Thyroid gland (tissue), 4 donors: ENCODE results near the gene TRPT1. TPM values are rescaled to one million over a fixed set of nuclear protein-coding genes. Genes with fewer than 3 reads are reported as not detected.

ENCODE experiments used
- DNase-seq, 2 donors: peaks; one replicate each; pipeline ENCODE4 v3.0.0-alpha.2; 2019
- H3K27ac ChIP-seq, 3 donors: fragments of 200-600 bp; sonication (generic); 1 replicate in 2 of 3; 2 replicates in 1 of 3; pipeline ENCODE4 v1.5.1; 2016 to 2019; ENCODE audit warnings: mild to moderate bottlenecking in 1 of 3, moderate library complexity in 1 of 3
- H3K27me3 ChIP-seq: fragments of 200-600 bp; sonication (generic); one replicate; pipeline ENCODE4 v1.5.1; 2019
- H3K36me3 ChIP-seq, 2 donors: fragments of 200-600 bp; sonication (generic); one replicate each; pipeline ENCODE4 v1.5.1; 2016 to 2019
- H3K4me1 ChIP-seq, 2 donors: fragments of 200-600 bp; sonication (generic); one replicate each; pipeline ENCODE4 v1.5.1; 2017 to 2019
- H3K4me3 ChIP-seq, 3 donors: fragments of 200-600 bp; sonication (generic); replicated peaks in 1 of 3; 1 replicate in 2 of 3; 2 replicates in 1 of 3; pipeline ENCODE4 v1.5.1; 2016; ENCODE audit warnings: mild to moderate bottlenecking in 1 of 3
- H3K9me3 ChIP-seq: fragments of 200-600 bp; sonication (generic); one replicate; pipeline ENCODE4 v1.5.1; 2017
- POLR2A ChIP-seq, 2 donors: fragments of 450-650 bp; IDR thresholded peaks; one replicate each; pipeline ENCODE4 v1.6.1; 2017; ENCODE audit warnings: antibody characterized with exemption in 2 of 2, mild to moderate bottlenecking in 2 of 2, moderate library complexity in 1 of 2
- WGBS, 2 donors: methylation state at CpG; one replicate each; pipeline ENCODE4 v1.1.5; 2017; 5-methylcytosine and 5-hydroxymethylcytosine counted together
- intact Hi-C: fragments of 100-400 bp; cut with DNase I; formaldehyde crosslinking; loops from one replicate; pipeline ENCODE4 v1.15.1; 2023
- total RNA-seq, 4 donors: library from RNA; depleted of rRNA; stranded (reverse); fragments of >200 nt; gene quantifications; one replicate each; pipeline ENCODE4 v1.2.3, GENCODE V29; 2016
- TF ChIP-seq, protein P1 (sequence below), 6 experiments: fragments of 200-600 bp in 3 of 6; fragments of 450-650 bp in 3 of 6; sonication (generic) in 3 of 6; IDR thresholded peaks; one replicate each; pipeline ENCODE4 v1.5.1; 2016 to 2019; ENCODE audit warnings: antibody characterized with exemption in 6 of 6, mild to moderate bottlenecking in 2 of 6, inconsistent platforms in 1 of 6, moderate library complexity in 1 of 6

TRPT1 gene
- total RNA-seq, 4 donors from 2014 or later, result 50.5 to 90.8 (median 65.9) TPM

DNA sequence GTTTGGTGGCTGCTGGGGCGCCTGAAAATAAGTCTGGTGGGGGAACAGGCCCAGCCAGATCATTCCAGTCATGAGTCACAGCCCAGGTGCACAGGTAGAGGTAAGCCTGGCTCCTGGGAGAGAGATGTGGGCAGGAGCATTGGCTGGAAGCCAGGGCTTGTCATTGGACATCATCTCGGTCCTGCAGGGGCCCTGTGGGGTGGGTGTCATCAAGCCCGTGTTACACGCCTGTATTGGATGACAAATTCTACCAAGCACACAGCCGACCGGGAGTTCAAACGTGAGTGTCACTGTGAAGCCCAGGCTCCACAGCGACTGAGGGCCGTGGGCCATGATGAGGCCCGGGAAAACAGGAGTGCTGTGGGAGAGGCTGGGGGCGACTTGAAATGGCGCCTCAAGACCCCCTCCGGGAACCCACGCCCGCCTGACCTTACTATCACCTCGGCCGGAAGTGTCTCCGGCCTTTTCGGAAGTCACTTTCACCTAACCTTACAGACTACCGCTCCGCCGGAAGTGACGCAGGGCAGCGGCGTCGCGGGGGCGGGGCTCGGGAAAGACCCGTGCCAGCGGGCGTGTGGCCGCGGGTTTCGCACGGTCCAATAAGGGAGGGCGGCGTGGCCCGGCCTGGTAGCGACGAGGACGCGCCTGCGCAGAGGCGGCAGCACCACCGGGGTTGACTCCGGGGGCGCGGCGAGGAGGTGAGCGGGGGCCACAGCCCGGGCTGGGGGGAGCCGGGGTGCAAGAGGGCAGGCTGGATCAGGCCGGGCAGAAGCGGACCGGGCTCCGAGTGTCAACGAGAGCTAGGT, 14.7 kb upstream of the TRPT1 start, which contains the start of gene FKBP2:
TSS of gene FKBP2 (plus strand) at position 661 of the 806 bp plus-strand sequence. CDS start 1,293 bp downstream, outside the sequence.
- intact Hi-C loops, result no loop called here
- 2 to 4% methylated on average over 11 to 22 of the region's 58 CpGs for WGBS, 2 donors
- no peaks in the 10 kb centered on the region for H3K27me3 ChIP-seq
- peak; percentile 98 for DNase-seq
- TF ChIP-seq POLR2A (IDR thresholded peaks at IDR 0.05), result peak; percentile 68 to 95
- TF ChIP-seq, protein P1, sequence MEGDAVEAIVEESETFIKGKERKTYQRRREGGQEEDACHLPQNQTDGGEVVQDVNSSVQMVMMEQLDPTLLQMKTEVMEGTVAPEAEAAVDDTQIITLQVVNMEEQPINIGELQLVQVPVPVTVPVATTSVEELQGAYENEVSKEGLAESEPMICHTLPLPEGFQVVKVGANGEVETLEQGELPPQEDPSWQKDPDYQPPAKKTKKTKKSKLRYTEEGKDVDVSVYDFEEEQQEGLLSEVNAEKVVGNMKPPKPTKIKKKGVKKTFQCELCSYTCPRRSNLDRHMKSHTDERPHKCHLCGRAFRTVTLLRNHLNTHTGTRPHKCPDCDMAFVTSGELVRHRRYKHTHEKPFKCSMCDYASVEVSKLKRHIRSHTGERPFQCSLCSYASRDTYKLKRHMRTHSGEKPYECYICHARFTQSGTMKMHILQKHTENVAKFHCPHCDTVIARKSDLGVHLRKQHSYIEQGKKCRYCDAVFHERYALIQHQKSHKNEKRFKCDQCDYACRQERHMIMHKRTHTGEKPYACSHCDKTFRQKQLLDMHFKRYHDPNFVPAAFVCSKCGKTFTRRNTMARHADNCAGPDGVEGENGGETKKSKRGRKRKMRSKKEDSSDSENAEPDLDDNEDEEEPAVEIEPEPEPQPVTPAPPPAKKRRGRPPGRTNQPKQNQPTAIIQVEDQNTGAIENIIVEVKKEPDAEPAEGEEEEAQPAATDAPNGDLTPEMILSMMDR (IDR thresholded peaks at IDR 0.05), result no peak
- peak within 1 kb of the TSS; percentile 95 to 99 (median 98) for H3K27ac ChIP-seq
- peaks cover 10 to 12% of the 10 kb centered on the region in 2 donors for H3K36me3 ChIP-seq
- H3K4me1 ChIP-seq, result peaks cover 33 to 36% of the 10 kb centered on the region in 2 donors
- peak within 1 kb of the TSS; percentile 35 to 95 (median 63) for H3K4me3 ChIP-seq
- no peaks in the 10 kb centered on the region for H3K9me3 ChIP-seq

DNA sequence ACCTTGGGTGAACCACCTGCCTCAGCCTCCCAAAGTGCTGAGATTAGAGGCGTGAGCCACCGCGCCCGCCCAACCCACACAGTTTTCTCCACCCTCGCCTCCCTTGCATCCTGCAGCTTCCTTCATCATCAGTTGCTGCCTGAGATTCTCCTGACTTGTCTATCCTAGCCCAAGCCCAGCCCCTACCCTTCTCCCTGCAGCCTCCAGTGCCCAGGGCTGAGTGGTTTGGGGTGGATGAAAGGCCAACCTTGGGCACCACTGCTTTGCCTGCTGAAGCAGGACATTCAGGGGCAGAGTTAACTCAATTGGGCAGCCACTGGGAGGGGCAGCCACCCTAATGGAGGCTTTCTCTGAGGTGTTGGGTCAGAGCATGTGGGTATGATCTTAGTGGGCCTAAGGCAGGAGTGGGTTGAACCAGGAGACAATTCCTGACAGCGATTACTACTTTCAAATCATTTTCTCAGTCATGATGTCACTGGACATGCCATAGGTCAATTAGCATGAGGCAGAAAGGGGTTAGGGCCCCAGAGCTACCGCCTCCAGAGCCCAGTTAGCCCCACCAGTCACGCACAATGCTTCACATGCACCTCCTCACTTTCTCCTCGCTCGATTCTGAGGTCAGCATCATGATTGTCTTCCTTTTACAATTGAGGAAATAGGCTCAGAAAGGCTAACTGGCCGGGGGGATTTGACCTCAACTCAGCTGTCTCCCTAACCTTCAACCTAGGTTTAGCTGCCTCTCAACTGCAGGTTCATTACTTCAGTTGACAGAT, 13.9 kb upstream of the TRPT1 start:
- intact Hi-C loops, result no loop called here
- Histone ChIP-seq H3K36me3 (peaks cover 10 to 12% of the 10 kb centered on the region in 2 donors), H3K4me3 (peak overlapping the region in 1 of 3 donors; percentile 45), H3K4me1 (peaks cover 32 to 36% of the 10 kb centered on the region in 2 donors), H3K9me3 (no peaks in the 10 kb centered on the region), H3K27me3 (no peaks in the 10 kb centered on the region), H3K27ac (peak overlapping the region; percentile 95 to 99 (median 98))
- no peak for DNase-seq
- WGBS, 2 donors, result 86 to 90% methylated on average over 10 to 11 of the region's 11 CpGs
- TF ChIP-seq, protein P1 (IDR thresholded peaks at IDR 0.05), result no peak

GRCh38 chr11:64238999-64239398, 13.0 kb upstream of the TRPT1 start:
- 86% methylated on average over 5 of the region's 5 CpGs for WGBS, 2 donors
- Histone ChIP-seq H3K4me1 (peaks cover 32 to 35% of the 10 kb centered on the region in 2 donors), H3K27ac (no peak overlapping the region), H3K27me3 (no peaks in the 10 kb centered on the region), H3K4me3 (no peak overlapping the region), H3K9me3 (no peaks in the 10 kb centered on the region), H3K36me3 (peaks cover 10 to 12% of the 10 kb centered on the region in 2 donors)
- DNase-seq, result no peak
- TF ChIP-seq, protein P1 (IDR thresholded peaks at IDR 0.05), result no peak
- no peak for TF ChIP-seq POLR2A (IDR thresholded peaks at IDR 0.05)
- intact Hi-C loops, result no loop called here

DNA sequence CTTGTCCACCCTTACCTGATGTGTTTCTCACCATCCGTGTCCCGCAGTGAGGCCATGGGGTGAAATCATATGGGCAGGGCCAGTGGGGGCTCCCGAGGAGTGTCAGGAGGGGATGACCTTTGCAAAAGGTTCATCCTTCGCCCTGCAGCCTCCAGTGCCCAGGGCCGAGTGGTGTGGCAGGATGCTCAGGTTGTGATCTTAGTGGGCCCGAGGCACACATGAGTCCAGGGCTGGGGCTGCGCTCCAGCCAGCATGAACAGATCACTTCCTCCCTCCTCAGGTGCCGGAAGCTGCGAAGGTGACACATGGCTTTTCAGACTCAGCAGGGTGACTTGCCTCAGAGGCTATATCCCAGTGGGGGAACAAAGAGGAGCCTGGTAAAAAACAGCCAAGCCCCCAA, 12.1 kb upstream of the TRPT1 start:
- intact Hi-C loops, result no loop called here
- no peak overlapping the region for H3K27ac ChIP-seq
- H3K4me1 ChIP-seq, result peaks cover 41 to 43% of the 10 kb centered on the region in 2 donors
- H3K36me3 ChIP-seq, result peaks cover 10 to 12% of the 10 kb centered on the region in 2 donors
- no peaks in the 10 kb centered on the region for H3K9me3 ChIP-seq
- WGBS, 2 donors, result 82 to 88% methylated on average over 9 of the region's 9 CpGs
- DNase-seq, result no peak
- no peak overlapping the region for H3K4me3 ChIP-seq
- no peaks in the 10 kb centered on the region for H3K27me3 ChIP-seq
- no peak for TF ChIP-seq POLR2A (IDR thresholded peaks at IDR 0.05)
- TF ChIP-seq, protein P1 (IDR thresholded peaks at IDR 0.05), result no peak
